ENCODE measurements around the gene HSD3B7. TPM values are rescaled to one million over a fixed set of nuclear protein-coding genes. Genes with fewer than 3 reads are reported as not detected.
"Not testable (repeated sequence)": the region's sequence is repeated elsewhere in the genome, so short reads cannot be mapped to it uniquely, and the experiment has no call there.

The HSD3B7 gene
- 1 to 10 TPM; 7.3 to 8.9 (median 8.3) TPM for polyA plus RNA-seq (ENCODE audit: insufficient read length in 3 of 3)

- DNase-seq (ENCODE audit: low read depth in 3 of 3, low spot score in 2 of 3), result peak; percentile 40 to 54 (median 44)
These were observed at the start of gene HSD3B7 for GRCh38 chr16:30984669-30985400. Gene HSD3B7, plus strand, starts transcription at chr16:30985207. Its CDS starts 452 bp downstream, at chr16:30985659.

GRCh38 chr16:30937692-30938091 lies 47.3 kb upstream of the HSD3B7 start:
- no peak for DNase-seq (ENCODE audit: low read depth in 3 of 3, low spot score in 2 of 3)

DNA sequence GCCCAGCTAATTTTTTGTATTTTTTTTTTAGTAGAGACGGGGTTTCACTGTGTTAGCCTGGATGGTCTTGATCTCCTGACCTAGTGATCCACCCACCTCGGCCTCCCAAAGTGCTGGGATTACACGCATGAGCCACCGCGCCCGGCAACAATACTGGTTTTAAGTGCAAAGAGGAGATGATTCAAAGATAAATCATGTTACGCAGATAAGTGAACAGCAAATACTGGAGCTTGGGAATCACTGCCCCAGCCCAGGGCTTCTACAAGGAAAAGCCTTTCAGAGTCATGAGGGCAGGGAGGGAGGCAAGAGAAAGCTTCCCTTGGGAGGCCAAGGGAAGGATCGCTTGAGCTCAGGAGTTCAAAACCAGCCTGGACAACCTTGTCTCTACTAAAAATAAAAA lies 45.4 kb upstream of the HSD3B7 start:
- not testable (repeated sequence) for DNase-seq (ENCODE audit: low read depth in 3 of 3, low spot score in 2 of 3)

DNA sequence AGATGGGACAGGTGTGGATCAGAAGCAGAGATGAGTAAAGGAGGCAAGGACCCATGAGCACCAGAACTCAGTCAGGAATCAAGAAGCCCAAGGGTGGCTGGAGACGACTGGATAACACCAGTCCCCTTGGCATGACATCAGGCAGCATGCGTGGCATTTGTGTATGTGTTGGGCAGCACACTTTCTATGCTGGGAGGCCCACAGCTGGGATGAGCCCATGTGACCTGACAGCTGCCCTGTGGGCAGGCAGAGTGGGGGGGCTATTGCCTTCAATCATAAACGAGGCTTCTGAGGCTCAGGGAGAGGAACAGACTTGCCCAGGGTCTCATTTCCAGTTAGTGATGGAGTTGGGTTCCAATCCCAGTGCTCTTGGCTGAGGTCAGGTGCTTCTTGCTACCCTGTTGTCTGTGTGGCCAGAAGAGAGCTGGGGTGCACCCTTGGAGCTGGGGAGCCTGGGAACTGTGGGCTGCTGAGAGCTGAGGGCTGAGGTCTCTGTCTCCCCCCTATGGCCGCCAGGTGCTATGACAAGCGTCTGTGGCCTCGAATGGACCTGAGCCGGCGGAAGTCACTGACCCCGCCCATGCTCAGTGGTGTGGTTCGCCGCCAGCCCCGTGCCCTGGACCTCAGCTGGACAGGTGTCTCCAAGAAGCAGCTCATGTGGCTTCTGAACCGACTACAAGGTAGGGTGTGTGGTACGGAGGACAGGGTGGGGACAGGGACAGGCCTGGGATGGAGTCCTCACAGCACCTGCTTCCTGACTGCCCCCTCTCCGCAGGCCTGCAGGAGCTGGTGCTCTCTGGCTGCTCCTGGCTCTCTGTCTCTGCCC lies 43.2 kb upstream of the HSD3B7 start:
- DNase-seq (ENCODE audit: low read depth in 3 of 3, low spot score in 2 of 3), result no peak

GRCh38 chr16:30942426-30942806 lies 42.6 kb upstream of the HSD3B7 start:
- DNase-seq (ENCODE audit: low read depth in 3 of 3, low spot score in 2 of 3), result no peak

GRCh38 chr16:30944352-30944751 lies 40.7 kb upstream of the HSD3B7 start:
- no peak for DNase-seq (ENCODE audit: low read depth in 3 of 3, low spot score in 2 of 3)

DNA sequence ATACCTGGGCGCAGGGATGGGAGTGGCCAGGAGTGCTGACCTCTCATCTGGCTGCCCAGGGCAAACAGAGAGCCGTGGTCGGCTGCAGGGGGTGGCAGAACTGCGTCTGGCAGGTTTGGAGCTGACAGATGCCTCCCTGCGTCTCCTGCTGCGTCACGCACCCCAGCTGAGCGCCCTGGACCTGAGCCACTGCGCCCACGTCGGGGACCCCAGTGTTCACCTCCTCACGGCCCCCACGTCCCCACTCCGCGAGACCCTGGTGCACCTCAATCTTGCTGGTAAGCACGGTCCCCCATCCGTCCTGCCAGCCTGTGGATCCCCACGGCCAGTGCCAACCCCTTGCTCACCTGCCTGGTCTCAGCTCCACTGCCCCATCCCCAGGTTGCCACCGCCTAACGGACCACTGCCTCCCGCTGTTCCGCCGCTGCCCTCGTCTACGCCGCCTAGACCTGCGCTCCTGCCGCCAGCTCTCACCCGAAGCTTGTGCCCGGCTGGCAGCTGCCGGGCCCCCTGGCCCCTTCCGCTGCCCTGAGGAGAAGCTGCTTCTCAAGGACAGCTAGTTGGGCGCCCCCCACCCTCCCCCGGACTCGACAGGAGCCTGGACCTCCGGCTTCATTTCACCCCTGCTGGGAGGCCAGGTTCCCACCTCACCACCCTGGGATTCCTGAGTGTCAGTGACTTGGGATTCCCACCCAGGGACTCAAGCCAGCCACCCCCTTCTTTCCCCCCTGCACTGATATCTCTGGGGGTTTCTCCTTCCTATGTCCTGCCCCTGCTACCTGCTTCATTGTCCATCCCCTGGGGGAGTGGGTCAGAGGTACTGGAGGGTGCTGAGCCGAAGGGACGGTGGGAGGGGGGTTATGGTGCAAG lies 38.1 kb upstream of the HSD3B7 start:
- DNase-seq (ENCODE audit: low read depth in 3 of 3, low spot score in 2 of 3), result no peak

DNA sequence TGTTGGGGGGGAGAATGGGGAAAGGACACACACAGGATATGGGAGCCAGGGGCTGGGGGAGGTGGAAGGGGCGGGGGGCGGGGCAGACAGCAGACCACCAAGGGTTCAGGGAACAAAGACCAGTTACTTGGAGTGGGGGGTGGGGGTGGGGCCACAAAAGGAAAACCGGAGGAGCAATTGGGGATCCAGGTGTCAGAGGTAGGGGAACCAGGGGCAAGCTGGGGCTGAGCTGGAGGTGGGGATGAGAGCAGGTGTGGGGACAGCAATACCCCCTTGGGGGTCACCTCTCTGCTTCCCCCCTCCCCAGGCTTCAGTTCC lies 37.5 kb upstream of the HSD3B7 start:
- DNase-seq (ENCODE audit: low read depth in 3 of 3, low spot score in 2 of 3), result no peak

DNA sequence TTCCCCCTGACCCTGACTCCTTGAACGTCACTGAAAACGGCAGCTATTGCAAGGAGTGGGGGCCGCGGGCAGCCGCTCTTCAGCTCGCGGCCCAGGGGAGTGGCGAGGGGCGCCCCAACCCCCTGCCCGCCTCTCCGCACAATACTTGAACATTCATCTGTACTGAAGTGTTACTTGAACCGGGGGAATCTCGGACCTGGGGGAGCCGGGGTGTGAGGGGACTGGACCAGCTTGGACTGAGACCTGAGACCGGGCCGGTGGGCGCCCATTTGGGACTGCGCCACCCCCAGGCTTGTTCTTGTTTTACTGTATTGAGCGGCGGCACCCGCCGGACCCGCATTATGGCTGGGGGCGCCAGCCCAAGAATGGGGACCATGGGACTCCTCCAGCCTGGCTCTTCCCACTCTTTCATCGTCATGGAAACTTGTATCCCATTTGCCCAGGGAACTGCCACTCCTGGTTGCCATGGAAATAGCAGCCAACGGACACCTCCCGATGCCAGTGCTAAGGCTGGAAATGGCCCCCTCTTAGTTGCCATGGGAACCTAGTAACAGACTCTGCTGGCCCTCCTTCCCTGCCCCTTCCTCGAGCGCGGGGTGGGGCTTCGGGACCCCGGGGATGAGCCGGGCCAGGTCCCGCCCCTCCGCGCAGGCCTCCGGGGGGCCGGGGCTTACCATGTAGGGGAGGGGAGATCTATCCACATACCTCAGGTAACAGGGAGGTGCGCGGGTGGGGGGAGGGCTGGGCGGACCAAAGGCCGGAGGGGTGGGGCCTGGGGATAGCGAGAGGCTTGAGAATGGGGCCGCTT lies 36.9 kb upstream of the HSD3B7 start:
- peak; percentile 96 to 99 (median 97) for DNase-seq (ENCODE audit: low read depth in 3 of 3, low spot score in 2 of 3)

DNA sequence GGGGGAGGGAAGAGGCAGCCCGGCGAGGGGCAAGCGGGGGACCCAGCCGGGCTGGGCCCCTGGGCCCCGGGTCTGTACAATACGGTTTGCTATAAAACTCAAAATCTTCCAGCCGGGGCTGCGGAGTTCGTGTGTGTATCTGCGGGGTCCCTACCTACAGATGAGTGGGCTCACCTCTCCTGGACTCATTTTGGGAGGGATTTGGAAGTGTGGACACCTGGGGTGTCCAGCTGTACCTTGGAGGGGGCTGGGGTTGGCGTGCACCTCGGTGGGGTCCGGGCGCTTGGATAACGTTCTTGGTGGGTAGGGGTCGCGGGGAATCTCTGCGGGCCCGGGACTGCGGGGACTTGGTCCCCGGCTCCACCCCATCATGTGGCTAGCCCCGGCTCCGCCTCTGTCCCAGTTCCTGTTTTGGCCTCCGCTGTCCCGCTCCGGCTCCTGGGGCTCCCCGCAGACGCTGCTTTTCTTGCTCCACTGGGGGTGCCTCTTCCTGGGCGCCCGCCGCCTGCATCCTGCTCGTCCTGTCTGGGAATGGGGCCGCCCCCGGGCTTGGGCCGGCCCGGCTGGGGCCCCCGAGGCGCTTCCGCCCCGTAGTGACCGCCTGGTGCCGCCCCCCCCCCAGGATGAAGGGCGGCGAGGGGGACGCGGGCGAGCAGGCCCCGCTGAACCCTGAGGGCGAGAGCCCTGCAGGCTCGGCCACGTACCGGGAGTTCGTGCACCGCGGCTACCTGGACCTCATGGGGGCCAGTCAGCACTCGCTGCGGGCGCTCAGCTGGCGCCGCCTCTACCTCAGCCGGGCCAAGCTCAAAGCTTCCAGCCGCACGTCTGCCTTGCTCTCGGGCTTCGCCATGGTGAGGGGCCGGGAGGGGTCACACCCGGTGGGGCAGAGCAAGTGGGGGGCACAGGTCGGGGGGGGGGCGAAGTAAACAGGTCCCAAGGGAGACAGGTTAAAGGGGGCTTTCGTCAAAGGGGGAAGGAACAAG lies 36.0 kb upstream of the HSD3B7 start, which contains the start of gene ORAI3:
TSS of gene ORAI3 (plus strand) at position 402 of the 983 bp plus-strand sequence. CDS start at position 624, 222 bp downstream.
- DNase-seq (ENCODE audit: low read depth in 3 of 3, low spot score in 2 of 3), result no peak

GRCh38 chr16:30949650-30950515 lies 35.1 kb upstream of the HSD3B7 start:
- DNase-seq (ENCODE audit: low read depth in 3 of 3, low spot score in 2 of 3), result no peak

DNA sequence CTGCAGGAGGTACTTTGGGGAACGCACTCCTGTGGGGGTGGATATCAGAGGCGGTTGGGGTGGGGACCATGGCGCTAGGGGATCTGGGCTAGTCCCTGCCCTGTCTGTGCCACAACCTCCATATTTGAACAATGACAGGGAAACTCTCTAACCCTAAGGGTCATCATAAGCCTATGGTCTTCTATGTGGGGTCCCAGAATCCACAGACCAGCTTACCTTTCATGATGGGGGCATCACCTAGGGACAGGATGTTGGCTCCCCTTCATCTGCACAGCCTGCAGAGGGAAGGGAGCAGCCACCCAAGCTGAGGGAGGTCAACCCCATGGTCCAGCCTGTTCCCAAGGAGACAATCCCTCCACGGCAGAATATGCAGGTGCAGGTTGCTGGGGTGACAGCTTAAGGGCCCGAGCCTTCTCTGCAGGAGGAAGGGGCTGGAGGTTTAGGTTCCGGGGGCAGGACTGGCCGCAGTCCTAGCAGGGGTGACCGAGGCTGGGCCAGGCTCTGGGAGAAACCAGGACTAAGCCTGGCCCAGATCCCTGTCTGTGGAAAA lies 34.4 kb upstream of the HSD3B7 start:
- no peak for DNase-seq (ENCODE audit: low read depth in 3 of 3, low spot score in 2 of 3)

- no peak for DNase-seq (ENCODE audit: low read depth in 3 of 3, low spot score in 2 of 3)
These were observed 33.8 kb upstream of the HSD3B7 start for GRCh38 chr16:30951193-30951592.

DNA sequence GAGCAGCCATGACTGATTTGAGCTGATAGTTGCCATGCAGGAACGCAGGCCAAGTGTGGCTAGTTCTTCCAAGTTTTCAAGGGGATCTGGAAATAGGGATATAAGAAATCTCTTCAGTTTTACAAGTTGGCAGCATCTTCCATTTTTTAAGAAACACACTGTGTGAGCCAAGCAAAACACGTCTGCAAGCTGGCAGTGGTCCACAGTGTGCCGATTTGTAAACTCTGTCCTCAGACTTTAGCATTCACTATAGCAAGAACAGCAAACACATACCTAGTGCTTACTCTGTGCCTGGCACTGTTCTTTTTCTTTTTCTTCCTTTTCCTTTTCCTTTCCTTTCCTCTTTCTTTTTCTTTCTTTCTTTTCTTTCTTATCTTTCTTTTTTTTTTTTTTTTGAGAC lies 33.3 kb upstream of the HSD3B7 start:
- DNase-seq (ENCODE audit: low read depth in 3 of 3, low spot score in 2 of 3), result no peak

GRCh38 chr16:30953111-30953510 lies 31.9 kb upstream of the HSD3B7 start:
- no peak for DNase-seq (ENCODE audit: low read depth in 3 of 3, low spot score in 2 of 3)

DNA sequence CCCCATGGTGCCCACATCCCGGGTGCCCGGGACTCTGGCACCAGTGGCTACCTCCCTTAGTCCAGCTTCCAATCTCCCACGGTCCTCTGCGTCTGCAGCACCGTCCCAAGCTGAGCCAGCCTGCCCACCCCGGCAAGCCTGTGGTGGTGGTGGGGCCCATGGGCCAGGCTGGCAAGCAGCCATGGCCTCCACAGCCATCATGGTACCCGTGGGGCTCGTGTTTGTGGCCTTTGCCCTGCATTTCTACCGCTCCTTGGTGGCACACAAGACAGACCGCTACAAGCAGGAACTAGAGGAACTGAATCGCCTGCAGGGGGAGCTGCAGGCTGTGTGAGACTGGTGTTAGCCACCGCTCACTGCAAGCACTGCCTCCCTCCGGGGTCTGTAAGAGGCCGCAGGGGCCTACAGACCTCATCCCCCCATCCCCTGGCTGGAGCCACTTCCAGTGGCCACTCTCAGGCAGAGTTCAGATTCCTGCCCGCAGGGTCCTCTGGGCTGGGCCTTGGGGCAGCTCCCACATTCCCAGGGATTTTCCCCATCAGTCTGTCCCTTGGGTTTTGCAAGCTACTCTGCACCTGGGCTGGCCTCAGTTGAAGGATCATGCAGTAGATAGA lies 31.4 kb upstream of the HSD3B7 start:
- DNase-seq (ENCODE audit: low read depth in 3 of 3, low spot score in 2 of 3), result peak in 1 of 3 donors; percentile 74

DNA sequence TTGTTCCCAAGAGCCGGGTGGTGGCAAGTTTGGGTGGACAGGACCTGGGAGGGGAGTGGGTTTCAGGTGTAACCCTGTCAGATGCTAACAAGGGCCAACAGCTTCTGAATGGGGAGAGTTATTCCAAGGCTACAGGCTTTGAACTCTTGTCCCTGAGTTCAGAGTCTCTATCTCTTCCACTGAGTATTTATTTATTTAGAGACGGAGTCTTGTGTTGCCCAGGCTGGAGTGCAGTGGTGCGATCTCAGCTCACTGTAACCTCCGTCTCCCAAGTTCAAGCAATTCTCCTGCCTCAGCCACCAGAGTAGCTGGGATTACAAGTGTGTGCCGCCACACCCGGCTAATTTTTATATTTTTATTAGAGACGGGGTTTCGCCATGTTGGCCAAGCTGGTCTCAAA lies 30.0 kb upstream of the HSD3B7 start:
- no peak for DNase-seq (ENCODE audit: low read depth in 3 of 3, low spot score in 2 of 3)
